Stimulated activated CD8-positive, alpha-beta memory T cell treated with anti-CD3 and anti-CD28 coated beads, Interleukin-7, amount 100 ng/mL, for 48 hours (primary cell): ENCODE data around the gene CPSF6.

ENCODE experiments used
- DNase-seq, 2 donors: peaks; one replicate each; pipeline ENCODE4 v3.0.0-alpha.2; 2020; ENCODE audit warnings: low read depth in 1 of 2; ENCODE audit errors: extremely low read depth in 1 of 2

Gene CPSF6

GRCh38 chr12:69318225-69318624 is 78.9 kb downstream of the CPSF6 start:
- no peak for DNase-seq

DNA sequence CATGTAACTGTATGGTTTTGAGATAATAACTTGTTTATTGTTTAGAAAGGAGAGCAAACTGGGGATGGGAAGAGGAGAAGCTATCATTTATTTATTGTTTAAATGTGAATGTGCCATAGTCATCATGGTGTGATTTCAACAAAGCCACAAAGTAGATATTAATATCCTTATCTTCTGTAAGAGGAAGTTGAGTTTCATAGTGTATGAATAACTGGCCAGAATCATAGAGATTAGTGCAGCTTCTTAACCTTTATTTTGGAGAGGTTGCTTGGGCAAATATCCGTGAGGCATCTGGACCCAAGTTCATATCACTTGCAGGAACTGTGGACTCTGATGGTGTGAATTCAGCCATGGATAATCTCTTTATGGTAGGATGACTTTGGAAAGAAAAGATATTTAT is 82.0 kb downstream of the CPSF6 start:
- DNase-seq = no peak
